NCI-H187 treated with DMSO at 0.1 percent for 48 hours (cell line): ENCODE measurements around the gene FGFR2.

Experiments
- DNase-seq: peaks from one replicate; lab custom pipeline; 2025; lab: John Stamatoyannopoulos, UW

FGFR2 gene

DNA sequence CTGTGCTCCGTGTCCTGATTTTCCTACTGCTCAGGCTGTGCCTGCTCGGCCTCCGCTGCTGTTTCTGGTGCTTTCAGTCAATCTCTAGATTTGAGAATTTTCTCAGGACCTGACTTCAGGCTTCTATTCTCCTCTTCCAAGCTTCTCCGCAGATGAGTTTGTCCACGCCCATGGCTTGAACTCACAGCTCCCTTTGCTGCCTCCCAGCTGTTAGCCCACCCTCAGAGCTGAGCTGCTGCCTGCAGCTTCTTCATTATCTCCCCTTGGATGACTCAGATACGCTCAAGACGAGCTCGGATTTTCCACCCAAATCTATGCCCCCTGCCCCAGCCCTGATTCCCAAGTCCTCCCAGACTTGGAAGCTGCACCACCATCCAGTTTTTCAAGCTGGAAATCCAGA is 104.7 kb downstream of the FGFR2 start:
- no peak for DNase-seq

DNA sequence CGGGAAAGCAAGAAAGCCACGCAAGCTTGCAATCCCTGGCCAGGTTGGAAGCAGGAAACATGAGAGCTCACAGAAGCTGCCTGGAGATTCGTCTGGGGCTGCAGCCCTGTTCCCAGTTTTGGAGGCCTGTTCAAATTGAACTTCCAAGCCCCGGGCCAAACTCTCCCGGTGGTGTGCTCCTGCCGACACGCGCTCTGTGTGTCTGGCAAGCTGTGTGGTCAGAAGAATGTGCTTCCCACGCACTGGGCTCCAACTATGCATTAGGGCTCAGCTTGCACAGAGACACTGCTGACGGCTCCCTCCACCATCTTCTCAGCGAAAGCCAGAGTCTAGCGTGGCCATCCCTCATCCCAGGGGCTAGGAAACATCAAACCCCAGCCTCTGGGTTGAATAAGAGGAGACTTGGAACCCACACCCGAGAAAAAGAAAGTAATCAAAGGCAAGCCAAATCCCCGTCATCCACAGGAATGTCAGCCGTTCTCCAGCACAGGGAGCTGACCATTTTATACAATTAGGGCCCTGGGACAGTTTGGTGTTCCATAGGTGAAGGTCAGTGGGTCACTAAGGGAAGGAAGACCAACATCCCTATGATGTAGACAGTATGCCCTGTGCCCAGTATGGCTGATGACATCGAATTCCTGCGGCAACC is 107.2 kb downstream of the FGFR2 start:
- DNase-seq = no peak

DNA sequence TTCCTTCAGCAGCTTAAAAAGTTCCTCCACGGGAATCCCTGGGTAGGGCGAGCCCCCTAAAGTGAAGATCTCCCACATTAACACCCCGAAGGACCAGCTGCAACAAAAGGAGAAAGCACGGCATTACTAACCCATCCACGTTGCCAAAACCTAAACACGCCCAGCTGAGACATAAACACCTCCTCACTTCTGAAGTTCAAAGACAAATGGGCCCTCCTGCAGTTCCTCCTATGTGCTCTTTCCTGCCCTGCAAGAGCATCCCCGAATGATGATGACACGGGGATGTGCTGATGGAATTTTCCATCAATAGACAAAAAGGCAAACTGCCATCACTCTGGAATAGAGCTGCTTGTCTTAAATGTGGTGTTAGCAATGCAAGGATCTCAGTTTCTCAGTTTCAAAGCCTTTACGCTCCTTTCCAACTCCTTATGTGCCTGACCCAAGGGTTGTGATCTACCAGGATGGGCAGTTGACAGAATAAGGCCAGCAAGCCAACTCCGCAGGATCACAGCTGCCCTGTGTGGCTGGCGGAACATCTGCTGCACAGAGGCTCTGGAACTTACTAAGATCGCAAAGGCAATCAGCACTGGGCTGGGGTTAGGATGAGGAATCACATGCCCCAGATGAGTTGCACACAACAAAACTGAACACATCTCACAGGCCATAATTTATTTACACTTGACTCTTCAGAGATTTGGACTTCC is 112.7 kb downstream of the FGFR2 start:
- no peak for DNase-seq

- DNase-seq = no peak
Observed at GRCh38 chr10:121484816-121485215, 113.4 kb downstream of the FGFR2 start.

GRCh38 chr10:121484401-121484800 is 113.8 kb downstream of the FGFR2 start:
- DNase-seq = no peak

- no peak for DNase-seq
Observed at GRCh38 chr10:121481180-121481579, 117.1 kb downstream of the FGFR2 start.

- DNase-seq = no peak
Observed at GRCh38 chr10:121478556-121478955, 119.7 kb downstream of the FGFR2 start.

DNA sequence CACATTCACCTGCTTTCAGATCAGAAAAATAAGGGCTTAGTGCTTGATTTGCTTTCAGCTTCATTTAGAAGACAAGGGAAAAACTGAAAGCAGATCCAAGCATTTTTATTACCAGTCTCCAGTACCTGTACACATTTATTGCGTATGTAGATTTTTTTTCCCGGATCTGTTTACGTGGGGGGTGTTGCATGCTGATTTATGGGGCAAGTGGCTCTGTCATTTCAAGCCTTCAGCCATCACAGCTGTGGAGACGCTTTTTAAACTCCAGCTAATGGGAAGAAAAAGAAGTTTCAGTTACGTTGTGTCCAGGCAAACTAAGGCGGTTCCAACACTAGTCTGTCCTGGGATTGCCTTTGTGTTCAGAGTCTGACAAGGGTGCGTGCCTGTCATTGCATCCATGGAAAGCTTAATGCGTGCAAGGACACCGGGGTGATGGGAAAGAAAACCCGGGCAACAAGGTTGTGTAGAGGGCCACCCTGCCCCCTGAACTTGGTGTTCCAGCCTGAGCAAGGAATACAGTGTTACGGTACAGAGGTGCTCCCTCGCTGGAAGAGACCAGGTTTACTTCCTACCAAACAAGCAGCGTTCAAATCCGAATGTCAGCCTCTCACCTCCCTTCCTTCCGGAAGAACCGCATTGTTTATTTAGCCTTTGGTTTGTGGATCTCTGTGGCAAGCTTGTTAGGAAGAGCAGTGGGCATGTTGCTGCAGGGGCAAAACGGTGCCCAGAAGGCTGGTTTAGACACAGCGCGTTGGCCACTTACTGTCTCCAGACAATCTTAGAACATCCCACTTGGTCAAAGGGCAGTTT is 128.2 kb downstream of the FGFR2 start:
- DNase-seq = no peak

GRCh38 chr10:121468726-121469125 is 129.5 kb downstream of the FGFR2 start:
- DNase-seq = no peak

GRCh38 chr10:121466424-121466823 is 131.8 kb downstream of the FGFR2 start:
- no peak for DNase-seq

GRCh38 chr10:121465215-121465614 is 133.0 kb downstream of the FGFR2 start:
- DNase-seq = no peak

GRCh38 chr10:121464517-121464916 is 133.7 kb downstream of the FGFR2 start:
- no peak for DNase-seq

DNA sequence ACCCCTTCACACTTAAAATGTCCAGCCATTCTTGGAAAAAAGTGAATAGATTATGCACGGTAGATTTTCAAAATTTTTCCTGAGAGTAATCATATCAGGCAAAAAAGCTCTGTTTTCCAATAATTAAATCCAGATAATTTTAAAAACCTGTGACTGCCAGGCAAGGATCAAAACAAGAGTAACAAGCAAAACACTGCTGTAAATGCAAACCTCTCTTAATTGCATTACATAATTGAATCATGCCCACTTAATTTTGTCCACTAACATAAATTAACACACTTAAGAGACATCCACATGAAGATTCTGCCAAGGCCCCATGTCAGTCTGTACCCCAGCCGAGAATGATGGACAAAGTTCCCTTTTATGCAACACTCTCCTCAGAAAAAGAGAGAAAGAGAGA is 135.3 kb downstream of the FGFR2 start:
- DNase-seq = no peak

GRCh38 chr10:121462281-121462680 is 136.0 kb downstream of the FGFR2 start:
- no peak for DNase-seq

GRCh38 chr10:121461307-121461706 is 136.9 kb downstream of the FGFR2 start:
- no peak for DNase-seq

- DNase-seq = no peak
Observed at GRCh38 chr10:121460733-121461132, 137.5 kb downstream of the FGFR2 start.

DNA sequence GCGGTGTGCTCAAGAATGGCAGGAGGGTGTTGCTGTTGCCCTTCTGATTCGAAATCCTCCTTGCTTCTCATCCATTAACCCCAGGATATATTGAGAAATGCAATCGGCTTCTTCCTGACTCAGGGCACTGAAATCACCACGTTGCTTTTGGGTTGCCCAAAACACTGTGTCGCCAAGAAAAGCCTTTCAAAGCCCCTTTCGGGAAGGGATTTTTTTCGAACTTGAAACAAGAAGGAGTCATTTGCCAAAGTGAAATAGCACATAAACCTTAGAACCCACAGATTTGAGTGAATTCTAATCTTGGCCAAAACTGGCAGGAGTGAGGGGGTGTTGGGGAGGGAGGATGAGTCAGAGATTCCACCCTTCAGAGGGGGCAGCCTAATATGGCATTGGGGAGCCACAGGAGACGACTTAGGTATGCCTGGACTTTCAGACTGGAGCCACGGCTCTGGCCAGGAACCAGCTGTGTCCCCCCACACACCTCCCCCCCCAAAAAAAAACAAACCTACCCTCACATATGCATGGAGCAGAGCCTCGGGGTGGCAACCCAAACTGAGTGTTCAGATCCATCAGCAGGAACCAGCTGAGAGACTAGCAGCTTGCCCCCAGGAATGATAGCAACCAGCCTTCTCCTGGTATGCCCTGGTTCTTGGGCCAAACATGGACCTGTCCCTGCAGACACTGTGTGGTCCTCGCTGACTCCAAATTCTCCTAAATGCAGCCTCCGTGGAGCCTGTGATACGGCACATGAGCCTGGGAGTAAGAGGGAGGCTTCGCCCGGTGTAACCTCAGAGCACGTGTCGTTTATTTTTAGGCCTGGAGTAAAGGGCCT is 138.4 kb downstream of the FGFR2 start:
- DNase-seq = no peak

DNA sequence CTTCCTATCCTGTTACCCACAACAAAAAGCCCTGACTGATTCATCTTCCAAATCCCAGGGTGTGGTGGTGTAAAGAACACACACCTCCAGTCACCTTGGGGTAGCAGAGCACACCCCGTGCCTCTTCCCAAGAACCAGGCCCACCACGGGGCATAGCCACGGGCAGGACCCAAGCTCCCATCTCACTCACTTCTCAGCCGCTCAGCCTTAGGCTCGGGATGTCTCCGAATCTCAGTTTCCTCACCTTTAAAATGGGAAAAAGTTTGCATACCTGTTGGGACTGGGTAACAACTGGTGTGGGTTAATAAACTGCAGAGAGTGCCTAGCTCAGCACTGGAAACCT is 139.0 kb downstream of the FGFR2 start:
- no peak for DNase-seq

- DNase-seq = no peak
Observed at GRCh38 chr10:121457729-121458128, 140.5 kb downstream of the FGFR2 start.

- no peak for DNase-seq
Observed at GRCh38 chr10:121455377-121455776, 142.9 kb downstream of the FGFR2 start.

- no peak for DNase-seq
Observed at GRCh38 chr10:121454781-121455180, 143.5 kb downstream of the FGFR2 start.

GRCh38 chr10:121453160-121453559 is 145.1 kb downstream of the FGFR2 start:
- DNase-seq = no peak
